ENCODE data around the gene AMN1. TPM values are rescaled to one million over a fixed set of nuclear protein-coding genes. Genes with fewer than 3 reads are reported as not detected.

AMN1 gene
- total RNA-seq, 1 experiment from 2014 or later = 9.6 TPM

- no peak overlapping the region for H3K56ac ChIP-seq (ENCODE audit: insufficient read length, low read depth, low read length)
- no peak overlapping the region for H2BK12ac ChIP-seq (ENCODE audit: insufficient read length, low read depth, low read length)
- H2BK120ac ChIP-seq (ENCODE audit: low read depth, low read length, poor library complexity, severe bottlenecking) = no peak overlapping the region
- no peaks in the 10 kb centered on the region for H3K23me2 ChIP-seq (ENCODE audit: insufficient read length, low read depth, low read length, poor library complexity, severe bottlenecking)
- no peak overlapping the region for H3K4me2 ChIP-seq (ENCODE audit: insufficient read depth, insufficient read length, low read length)
- no peak overlapping the region for H2AK5ac ChIP-seq (ENCODE audit: insufficient read length, low read length)
- no peaks in the 10 kb centered on the region for H3K9me3 ChIP-seq (ENCODE audit: control insufficient read depth, low read depth, low read length)
- H3K79me2 ChIP-seq (ENCODE audit: insufficient read depth, low read length) = no peaks in the 10 kb centered on the region
- H2BK15ac ChIP-seq (ENCODE audit: low read depth, low read length) = no peak overlapping the region
- H2AFZ ChIP-seq (ENCODE audit: low read length) = no peak overlapping the region
- Mint-ChIP-seq H3K4me1 (peaks cover 3 to 7% of the 10 kb centered on the region in 2 experiments), H3K9me3 (peaks cover 25 to 33% of the 10 kb centered on the region in 2 experiments), H3K4me3 (no peak overlapping the region), H3K27me3 (ENCODE audit: low read depth) (no peaks in the 10 kb centered on the region; the same call in none of the 2 replicates), H3K27ac (no peak overlapping the region), H3K36me3 (ENCODE audit: insufficient read depth in 1 of 3, low read depth in 3 of 3) (peaks cover 5 to 39% (median 12%) of the 10 kb centered on the region in 3 experiments)
- no peak overlapping the region for H3K4ac ChIP-seq (ENCODE audit: low read depth, low read length)
- H3K27ac ChIP-seq (ENCODE audit: insufficient read length, low read depth, low read length) = no peak overlapping the region
- H4K91ac ChIP-seq (ENCODE audit: insufficient read length, low read depth, low read length) = no peak overlapping the region
- no peak overlapping the region for H4K5ac ChIP-seq (ENCODE audit: insufficient read length, low read depth, low read length)
- no peak overlapping the region for H3K14ac ChIP-seq (ENCODE audit: insufficient read depth, low read length)
- H3K79me1 ChIP-seq (ENCODE audit: insufficient read depth, low read depth, low read length, poor library complexity, severe bottlenecking) = no peaks in the 10 kb centered on the region
- no peak for DNase-seq
- no peak overlapping the region for H2BK20ac ChIP-seq (ENCODE audit: low read depth, low read length, poor library complexity, severe bottlenecking)
- no peaks in the 10 kb centered on the region for H3K4me1 ChIP-seq (ENCODE audit: insufficient read depth, low read length)
- H3K27me3 ChIP-seq (ENCODE audit: insufficient read depth, low read length) = no peaks in the 10 kb centered on the region
- H4K20me1 ChIP-seq (ENCODE audit: control insufficient read depth, insufficient read depth, insufficient read length) = no peaks in the 10 kb centered on the region
- no peak for TF ChIP-seq CTCF (conservative IDR thresholded peaks at IDR 0.05)
- no peak overlapping the region for H4K8ac ChIP-seq (replicated peaks; ENCODE audit: insufficient read length, low read depth, low read length)
- H2BK5ac ChIP-seq (ENCODE audit: insufficient read length, low read length) = no peak overlapping the region
- no peak overlapping the region for H3K18ac ChIP-seq (ENCODE audit: insufficient read length, low read depth, low read length)
- no peak overlapping the region for H3K23ac ChIP-seq (ENCODE audit: insufficient read length, low read depth, low read length)
- WGBS (ENCODE audit: extremely low coverage, insufficient read length, low lambda C conversion rate) = no CpG with 5 or more reads among the region's 2 CpGs
- no peak overlapping the region for H3K9ac ChIP-seq (ENCODE audit: extremely low read depth, insufficient read length, low read length)
- no peak overlapping the region for H3T11ph ChIP-seq (ENCODE audit: low read length)
These were observed 39.2 kb upstream of the AMN1 start for GRCh38 chr12:31768046-31768445.

All from H9 (cell line).